HG02884 (cell line): ENCODE results near the gene ADD1.
"Not testable (repeated sequence)": the region's sequence is repeated elsewhere in the genome, so short reads cannot be mapped to it uniquely, and the experiment has no call there.

Source experiments
- ATAC-seq: cut with Tn5 transposase; IDR thresholded peaks from one replicate; pipeline ENCODE4 v1.9.1; 2021; ENCODE audit warnings: mild to moderate bottlenecking, moderate library complexity; ENCODE audit not compliant: unreplicated experiment

ADD1 gene

GRCh38 chr4:2931512-2932301, 88.1 kb downstream of the ADD1 start:
- no peak for ATAC-seq

- ATAC-seq, result no peak
These were observed 88.8 kb downstream of the ADD1 start for GRCh38 chr4:2932321-2932950.

GRCh38 chr4:2932951-2933565, 89.4 kb downstream of the ADD1 start:
- no peak for ATAC-seq

DNA sequence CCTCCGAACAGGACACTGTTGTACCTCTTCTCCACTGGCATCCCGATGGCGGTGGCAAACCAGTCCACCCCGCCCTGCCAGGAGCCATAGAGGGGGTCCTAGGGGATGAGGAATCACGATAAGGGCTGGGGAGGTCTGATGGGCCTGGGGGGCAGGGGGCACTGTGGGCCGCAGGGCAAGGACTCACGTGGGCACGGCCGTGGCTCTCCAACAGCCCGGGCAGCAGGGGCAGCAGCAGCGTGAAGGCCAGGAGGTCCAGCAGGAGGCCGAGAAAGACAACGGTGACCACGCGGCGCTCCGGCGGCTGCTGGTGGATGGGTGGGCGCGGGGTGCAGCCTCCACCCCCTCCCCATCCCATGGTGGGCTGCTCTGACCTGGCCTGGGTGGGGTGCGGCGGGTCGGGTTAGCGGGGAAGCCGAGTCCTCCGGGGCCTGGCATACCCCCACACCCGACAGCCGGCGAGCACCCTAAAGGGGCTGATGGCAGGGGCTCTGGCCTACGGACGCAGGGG, 90.0 kb downstream of the ADD1 start:
- no peak for ATAC-seq

- no peak for ATAC-seq
These were observed 90.6 kb downstream of the ADD1 start for GRCh38 chr4:2934077-2934812.

GRCh38 chr4:2934813-2935761, 91.4 kb downstream of the ADD1 start:
- ATAC-seq, result no peak

DNA sequence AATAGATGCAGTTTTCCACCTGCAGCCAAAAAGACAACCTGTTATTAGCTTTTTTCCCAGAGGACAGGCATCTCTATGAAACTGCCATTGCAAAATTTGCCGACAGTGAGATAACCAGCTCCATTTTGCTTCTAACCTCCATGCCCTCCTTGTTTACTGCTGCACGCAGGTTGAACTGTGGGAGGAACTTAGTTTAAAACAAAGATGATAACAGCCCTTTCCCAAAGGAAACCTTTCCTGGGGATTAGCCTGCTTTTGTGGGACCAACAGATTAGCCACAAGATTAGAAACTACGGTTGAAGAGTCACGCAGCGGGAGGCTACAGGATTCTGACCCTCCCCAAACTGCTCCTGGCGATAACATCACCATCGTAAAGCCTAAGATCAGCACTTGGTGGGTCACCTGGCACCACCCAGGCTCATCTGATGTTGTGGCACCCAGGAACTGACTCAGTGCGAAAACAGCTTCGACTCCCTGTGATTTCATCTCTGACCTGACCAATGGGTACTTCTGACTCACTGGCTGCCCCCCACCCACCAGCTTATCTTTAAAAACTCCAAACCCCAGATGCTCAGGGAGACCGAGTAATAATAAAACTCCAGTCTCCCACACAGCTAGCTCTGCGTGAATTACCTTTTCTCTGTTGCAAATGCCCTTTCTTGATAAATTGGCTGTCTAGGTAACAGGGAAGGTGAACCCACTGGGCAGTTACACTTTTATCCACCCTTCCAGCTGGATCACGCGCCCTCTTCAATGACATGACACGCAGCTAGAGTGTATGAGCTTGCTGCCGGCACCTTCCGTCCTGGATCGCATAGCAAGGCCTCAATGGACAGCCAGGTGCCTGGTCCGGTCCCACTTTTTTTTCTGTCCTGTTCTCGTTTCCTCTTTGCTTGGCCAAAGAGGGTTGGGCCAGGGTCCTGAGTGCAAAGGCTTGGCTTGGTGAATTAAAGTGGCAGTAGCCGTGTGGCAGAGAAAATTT, 92.4 kb downstream of the ADD1 start:
- no peak for ATAC-seq

DNA sequence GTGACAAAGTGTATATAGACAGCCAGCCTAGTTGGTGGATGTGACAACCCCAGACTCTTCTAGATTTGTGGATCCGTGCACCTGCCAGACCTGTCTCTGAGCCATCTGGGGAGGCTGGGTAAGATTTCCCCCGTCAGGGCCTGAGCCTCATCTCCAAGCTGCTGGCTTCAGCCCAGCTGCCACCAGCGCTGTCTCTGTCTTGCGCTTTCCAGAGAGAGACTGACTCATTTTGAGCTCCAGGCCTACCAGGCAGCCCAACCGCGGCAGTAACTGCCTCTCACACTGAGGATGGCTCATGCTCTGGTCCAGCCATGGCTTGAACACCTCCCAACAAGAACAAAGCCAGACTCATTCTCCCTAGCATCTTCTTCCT, 93.1 kb downstream of the ADD1 start:
- ATAC-seq, result no peak

DNA sequence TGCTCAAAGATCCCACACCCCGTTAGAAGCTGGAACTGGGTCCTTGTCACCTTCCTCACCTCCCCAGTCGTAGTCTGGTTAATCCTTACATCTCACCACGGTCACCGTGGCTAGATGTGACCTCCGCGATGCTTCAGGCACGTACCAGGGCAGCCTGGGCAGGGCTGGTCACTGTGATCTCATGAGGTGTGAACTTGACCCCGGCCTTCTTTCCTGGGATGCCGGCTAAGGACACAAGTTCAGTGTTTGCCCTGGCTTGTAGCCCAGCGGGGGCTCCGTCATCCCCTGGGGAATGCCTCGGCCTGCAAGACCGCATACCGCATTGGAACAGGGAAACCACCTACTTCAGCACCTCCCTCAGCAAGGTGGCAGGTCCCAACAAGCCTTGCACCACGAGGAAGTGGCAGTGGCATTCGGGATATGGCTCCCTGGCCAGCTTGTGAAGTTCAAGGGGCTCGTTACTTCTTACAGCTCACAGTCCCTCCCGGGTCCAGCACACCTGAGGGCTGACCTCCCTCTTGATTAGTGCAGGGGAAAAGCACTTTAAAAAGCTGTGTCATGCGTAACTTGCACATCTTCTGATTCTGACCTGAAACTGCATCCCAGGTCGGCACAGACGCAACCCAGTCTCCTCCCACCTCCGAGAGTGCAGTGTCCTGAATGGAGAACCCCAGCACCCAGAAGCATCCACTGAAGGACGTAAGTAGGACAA, 93.7 kb downstream of the ADD1 start:
- ATAC-seq, result no peak

DNA sequence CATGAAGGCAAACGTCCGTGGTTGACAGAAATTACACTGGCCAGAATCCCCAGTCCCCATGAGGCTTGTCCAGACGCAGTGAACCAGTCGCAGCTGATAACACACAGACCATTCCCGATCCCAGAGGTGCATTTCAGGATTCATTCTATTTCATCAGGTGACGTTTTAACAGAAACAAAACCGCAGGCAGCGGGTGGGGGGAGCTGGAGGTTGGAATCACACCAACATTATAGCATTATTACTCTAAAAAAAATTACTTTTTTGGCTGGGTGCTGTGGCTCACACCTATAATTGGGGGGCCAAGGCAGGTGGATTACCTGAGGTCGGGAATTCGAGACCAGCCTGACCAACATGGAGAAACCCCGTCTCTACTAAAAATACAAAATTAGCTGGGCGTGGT, 94.3 kb downstream of the ADD1 start:
- ATAC-seq, result no peak

- not testable (repeated sequence) for ATAC-seq
These were observed 94.8 kb downstream of the ADD1 start for GRCh38 chr4:2938411-2938810.

- no peak for ATAC-seq
These were observed 95.3 kb downstream of the ADD1 start for GRCh38 chr4:2938906-2939305.

- ATAC-seq, result no peak
These were observed 96.0 kb downstream of the ADD1 start for GRCh38 chr4:2939383-2940243.

GRCh38 chr4:2940267-2941137, 96.9 kb downstream of the ADD1 start:
- ATAC-seq, result no peak

GRCh38 chr4:2941138-2942036, 97.7 kb downstream of the ADD1 start:
- no peak for ATAC-seq
